HCT116 (cell line): ENCODE results near the gene PDCL2. TPM values are rescaled to one million over a fixed set of nuclear protein-coding genes. Genes with fewer than 3 reads are reported as not detected.

Source experiments
- ATAC-seq: fragments of 200-7000 bp; cut with Tn5 transposase; 2 replicates; pipeline ENCODE4 v1.9.1; 2020; ENCODE audit warnings: mild to moderate bottlenecking, moderate library complexity
- BruUV-seq: library from RNA; stranded (reverse); fragments of 400-500 nt; replicated peaks from 2 replicates; lab custom pipeline; 2021; lab: Mats Ljungman, UMichigan
- CTCF ChIA-PET: fragments of 300-600 bp; sonication (Branson Sonifier 250); formaldehyde crosslinking; loops from one replicate; lab custom pipeline; 2021; ENCODE audit warnings: antibody characterized with exemption; lab: Charles Lee
- POLR2A ChIA-PET: fragments of 300-600, 350-600 bp; sonication (Branson Sonifier 250); formaldehyde crosslinking; loops from one replicate; lab custom pipeline; 2021; ENCODE audit warnings: antibody characterized with exemption; lab: Charles Lee
- RAD21 ChIA-PET, 2 experiments: fragments of 300-600 bp; sonication (Branson Sonifier 250); formaldehyde crosslinking; loops; one replicate each; lab custom pipeline; 2023; ENCODE audit warnings: low total read pairs in 2 of 2; ENCODE audit not compliant: uncharacterized antibody in 2 of 2, unreplicated experiment in 2 of 2, low non-redundant PET in 1 of 2; lab: Charles Lee
- DNase-seq: peaks from one replicate; pipeline ENCODE4 v3.0.0-alpha.2; 2010; ENCODE audit warnings: low read depth, low spot score
- H2AFZ ChIP-seq: fragments of 200-600 bp; shearing (Covaris generic), sonication (generic); 2 replicates; pipeline ENCODE4 v1.6.1; 2017; ENCODE audit warnings: low read depth, mixed run types, mixed read lengths, antibody characterized with exemption, low read length; ENCODE audit not compliant: poor library complexity, severe bottlenecking
- H3K27ac ChIP-seq: 2 replicates; pipeline ENCODE4 v1.5.1; 2012; ENCODE audit warnings: low read depth, low read length
- H3K27me3 ChIP-seq: fragments of 200-600 bp; sonication (generic); 2 replicates; pipeline ENCODE4 v1.6.1; 2016; ENCODE audit warnings: mixed run types, low read length, mixed read lengths; ENCODE audit not compliant: insufficient read depth
- H3K36me3 ChIP-seq, 2 experiments: fragments of 200-500 bp in 1 of 2; fragments of 200-600 bp in 1 of 2; sonication (Bioruptor generic) in 1 of 2; sonication (generic) in 1 of 2; 2 replicates each; pipeline versions ENCODE4 v1.5.1 to v1.6.1; 2014 to 2016; ENCODE audit warnings: low read length in 2 of 2, inconsistent platforms in 1 of 2, mixed read lengths in 1 of 2, mixed run types in 1 of 2; ENCODE audit not compliant: insufficient read depth in 2 of 2, control insufficient read depth in 1 of 2
- H3K4me1 ChIP-seq, 2 experiments: fragments of 200-600 bp in 1 of 2; sonication (generic) in 1 of 2; 2 replicates each; pipeline versions ENCODE4 v1.5.1 to v1.6.1; 2012 to 2017; ENCODE audit warnings: low read length in 2 of 2, inconsistent platforms in 1 of 2, mild to moderate bottlenecking in 1 of 2, mixed read lengths in 1 of 2, mixed run types in 1 of 2, moderate library complexity in 1 of 2; ENCODE audit not compliant: insufficient read depth in 2 of 2, control insufficient read depth in 1 of 2
- H3K4me2 ChIP-seq: fragments of 200-600 bp; sonication (generic); 2 replicates; pipeline ENCODE4 v1.6.1; 2017; ENCODE audit warnings: mixed run types, low read length, mixed read lengths
- H3K4me3 ChIP-seq, 2 experiments: fragments of 200-600 bp in 1 of 2; sonication (generic) in 1 of 2; replicated peaks in 1 of 2; 2 replicates each; pipeline ENCODE4 v1.5.1; 2011 to 2016; ENCODE audit warnings: low read length in 2 of 2, control low read depth in 1 of 2, low read depth in 1 of 2, mild to moderate bottlenecking in 1 of 2, mixed read lengths in 1 of 2, mixed run types in 1 of 2
- H3K79me2 ChIP-seq: fragments of 200-600 bp; sonication (generic); 2 replicates; pipeline ENCODE4 v1.6.1; 2017; ENCODE audit warnings: mild to moderate bottlenecking, mixed run types, low read length, moderate library complexity, mixed read lengths; ENCODE audit not compliant: insufficient read depth
- H3K9ac ChIP-seq: fragments of 200-600 bp; sonication (generic); 2 replicates; pipeline ENCODE4 v1.6.1; 2016; ENCODE audit warnings: low read length, mixed read lengths
- H3K9me2 ChIP-seq: fragments of 200-600 bp; sonication (generic), shearing (Covaris generic); 2 replicates; pipeline ENCODE4 v1.6.1; 2017; ENCODE audit warnings: mixed run types, mild to moderate bottlenecking, moderate library complexity; ENCODE audit not compliant: insufficient read depth
- H3K9me3 ChIP-seq, 2 experiments: fragments of 200-500 bp in 1 of 2; fragments of 200-600 bp in 1 of 2; sonication (Bioruptor generic) in 1 of 2; sonication (generic) in 1 of 2; 2 replicates each; pipeline ENCODE4 v1.6.1; 2014 to 2017; ENCODE audit warnings: low read length in 2 of 2, mixed read lengths in 2 of 2, inconsistent platforms in 1 of 2, low read depth in 1 of 2, mild to moderate bottlenecking in 1 of 2, mixed run types in 1 of 2, moderate library complexity in 1 of 2; ENCODE audit not compliant: control insufficient read depth in 1 of 2, insufficient read depth in 1 of 2
- H4K20me1 ChIP-seq: fragments of 200-600 bp; sonication (generic), shearing (Covaris generic); 2 replicates; pipeline ENCODE4 v1.6.1; 2017; ENCODE audit warnings: mixed run types, mild to moderate bottlenecking, moderate library complexity; ENCODE audit not compliant: insufficient read depth
- ATF3 ChIP-seq: IDR thresholded peaks from 2 replicates; pipeline ENCODE4 v1.6.1; 2012
- CBX3 ChIP-seq: IDR thresholded peaks from 2 replicates; pipeline ENCODE4 v1.6.1; 2012; ENCODE audit warnings: low read depth
- CEBPB ChIP-seq: IDR thresholded peaks from 2 replicates; pipeline ENCODE4 v1.6.1; 2012; ENCODE audit warnings: low read depth
- CTCF ChIP-seq, 3 experiments: fragments of 200-600 bp in 1 of 3; sonication (generic) in 1 of 3; IDR thresholded peaks in 2 of 3; conservative IDR thresholded peaks in 1 of 3; 2 replicates each; pipeline ENCODE4 v1.5.1; 2012 to 2017; ENCODE audit warnings: low read depth in 2 of 3, low read length in 2 of 3, antibody characterized with exemption in 1 of 3, borderline replicate concordance in 1 of 3, control low read depth in 1 of 3, mild to moderate bottlenecking in 1 of 3, mixed read lengths in 1 of 3, mixed run types in 1 of 3, moderate library complexity in 1 of 3; ENCODE audit not compliant: insufficient read depth in 1 of 3
- EGR1 ChIP-seq: IDR thresholded peaks from 2 replicates; pipeline ENCODE4 v1.6.1; 2012; ENCODE audit warnings: low read depth
- ELF1 ChIP-seq: IDR thresholded peaks from 2 replicates; pipeline ENCODE4 v1.6.1; 2012; ENCODE audit warnings: low read depth, borderline replicate concordance
- FOSL1 ChIP-seq: IDR thresholded peaks from 2 replicates; pipeline ENCODE4 v1.6.1; 2012; ENCODE audit warnings: low read depth
- JUND ChIP-seq: IDR thresholded peaks from 2 replicates; pipeline ENCODE4 v1.6.1; 2012
- MAX ChIP-seq: IDR thresholded peaks from 2 replicates; pipeline ENCODE4 v1.6.1; 2012
- POLR2A ChIP-seq: IDR thresholded peaks from 2 replicates; pipeline ENCODE4 v1.7.0; 2011; ENCODE audit warnings: borderline replicate concordance; ENCODE audit not compliant: insufficient read depth, insufficient read length; ENCODE audit errors: extremely low read depth
- POLR2AphosphoS5 ChIP-seq: IDR thresholded peaks from 2 replicates; pipeline ENCODE4 v1.6.1; 2011; ENCODE audit warnings: mild to moderate bottlenecking, low read depth, low read length, moderate library complexity
- REST ChIP-seq: IDR thresholded peaks from 2 replicates; pipeline ENCODE4 v1.6.1; 2012; ENCODE audit warnings: low read depth
- SIN3A ChIP-seq: IDR thresholded peaks from 2 replicates; pipeline ENCODE4 v1.6.1; 2012; ENCODE audit warnings: low read depth
- SP1 ChIP-seq: IDR thresholded peaks from 2 replicates; pipeline ENCODE4 v1.6.1; 2012; ENCODE audit warnings: low read depth
- TCF7L2 ChIP-seq: IDR thresholded peaks from 2 replicates; pipeline ENCODE4 v1.7.0; 2011; ENCODE audit warnings: borderline replicate concordance, inconsistent platforms; ENCODE audit not compliant: insufficient read depth, insufficient read length; ENCODE audit errors: extremely low read depth
- YY1 ChIP-seq: IDR thresholded peaks from 2 replicates; pipeline ENCODE4 v1.6.1; 2011; ENCODE audit warnings: low read length, low read depth, moderate library complexity, mild to moderate bottlenecking; ENCODE audit not compliant: insufficient replicate concordance; ENCODE audit errors: extremely low read depth
- ZBTB33 ChIP-seq: IDR thresholded peaks from 2 replicates; pipeline ENCODE4 v1.6.1; 2011; ENCODE audit warnings: mild to moderate bottlenecking, low read length, moderate library complexity; ENCODE audit not compliant: insufficient replicate concordance; ENCODE audit errors: extremely low read depth
- ZFX ChIP-seq: fragments of 450-650 bp; IDR thresholded peaks from 2 replicates; pipeline ENCODE4 v1.6.1; 2017
- ZNF274 ChIP-seq: fragments of 200-500 bp; sonication (Bioruptor generic); IDR thresholded peaks from 2 replicates; pipeline ENCODE4 v1.6.1; 2014; ENCODE audit warnings: mild to moderate bottlenecking, low read depth, low read length, inconsistent platforms
- intact Hi-C: fragments of 100-400 bp; cut with micrococcal nuclease; formaldehyde crosslinking; loops from 2 replicates; pipeline ENCODE4 v1.10.0; 2022
- total RNA-seq: library from RNA; stranded (reverse); gene quantifications from one replicate; pipeline ENCODE4 v1.2.1, GENCODE V29; 2021; ENCODE audit not compliant: unreplicated experiment

PDCL2 gene
- total RNA-seq, 1 experiment from 2014 or later: 0.47 TPM

- ATAC-seq: no peak
These were observed 61.4 kb downstream of the PDCL2 start for GRCh38 chr4:55530691-55531090.

More at GRCh38 chr4:55530691-55531090, 61.4 kb downstream of the PDCL2 start:
- BruUV-seq: no TSS peak
- no peak overlapping the region for H3K4me3 ChIP-seq
- ChIA-PET POLR2A (interaction anchor here (0.7 kb wide), 1 partner anchor 21 kb away, joined by 6 read pairs; no protein-coding TSS in a partner anchor), RAD21 (interaction anchor here in 1 of 2 experiments (0.6 kb wide), 1 partner anchor 80 kb away, joined by 4 read pairs; no protein-coding TSS in a partner anchor), CTCF (no interaction called here)
- H2AFZ ChIP-seq: no peak overlapping the region
- H3K79me2 ChIP-seq: peaks cover 99% of the 10 kb centered on the region
- no peak overlapping the region for H3K4me2 ChIP-seq
- DNase-seq: no peak
- H3K4me1 ChIP-seq: no peaks in the 10 kb centered on the region
- TF ChIP-seq MAX (no peak), CTCF (IDR thresholded peaks at IDR 0.05 in 2 of 3, conservative IDR thresholded peaks at IDR 0.05 in 1 of 3; ENCODE audit: borderline replicate concordance in 1 of 3, insufficient read depth in 1 of 3, low read depth in 2 of 3, low read length in 2 of 3) (no peak), EGR1 (no peak), ZNF274 (no peak), CEBPB (no peak), TCF7L2 (no peak), ZFX (no peak), JUND (no peak), YY1 (no peak), SP1 (no peak), FOSL1 (no peak), REST (no peak), POLR2A (no peak), POLR2AphosphoS5 (no peak), ATF3 (no peak), CBX3 (no peak), SIN3A (no peak), ZBTB33 (no peak), ELF1 (no peak)
- TF ChIP-seq, all 23 proteins: peak for 0
- Histone ChIP-seq H3K27me3 (no peaks in the 10 kb centered on the region), H3K9ac (no peak overlapping the region), H3K9me2 (no peaks in the 10 kb centered on the region), H4K20me1 (no peaks in the 10 kb centered on the region), H3K27ac (no peak overlapping the region), H3K9me3 (peaks cover 0 to 16% of the 10 kb centered on the region in 2 experiments; a peak in 2 of 4 replicates), H3K36me3 (peaks cover 0 to 14% of the 10 kb centered on the region in 2 experiments; a peak in 2 of 4 replicates)
- intact Hi-C loops: no loop called here
